MM.1S (cell line): ENCODE measurements around the gene ASTN1.

Experiments used
- DNase-seq: peaks from one replicate; pipeline ENCODE4 v3.0.0-alpha.2; 2015
- H2AFZ ChIP-seq: fragments of 300-600 bp; sonication (generic); 2 replicates; pipeline ENCODE4 v1.6.0; 2016; ENCODE audit warnings: antibody characterized with exemption, low read length
- H3F3A ChIP-seq: fragments of 300-600 bp; sonication (generic); 2 replicates; pipeline ENCODE4 v1.6.1; 2016; ENCODE audit warnings: mild to moderate bottlenecking, antibody characterized with exemption, low read length, moderate library complexity, mixed read lengths; ENCODE audit not compliant: insufficient read depth
- H3K27ac ChIP-seq: fragments of 300-600 bp; sonication (generic); 2 replicates; pipeline ENCODE4 v1.5.1; 2016; ENCODE audit warnings: mild to moderate bottlenecking, low read length
- H3K27me3 ChIP-seq: fragments of 300-600 bp; sonication (generic); replicated peaks from 2 replicates; pipeline ENCODE4 v1.6.0; 2016; ENCODE audit warnings: low read length; ENCODE audit not compliant: insufficient read depth
- H3K36me3 ChIP-seq: fragments of 300-600 bp; sonication (generic); replicated peaks from 2 replicates; pipeline ENCODE4 v1.6.1; 2016; ENCODE audit warnings: mild to moderate bottlenecking, low read length, mixed read lengths; ENCODE audit not compliant: insufficient read depth
- H3K4me1 ChIP-seq: fragments of 300-600 bp; sonication (generic); 2 replicates; pipeline ENCODE4 v1.6.1; 2016; ENCODE audit warnings: low read length, mixed read lengths
- H3K4me2 ChIP-seq: fragments of 300-600 bp; sonication (generic); 2 replicates; pipeline ENCODE4 v1.6.0; 2016; ENCODE audit warnings: low read depth, low read length
- H3K4me3 ChIP-seq: fragments of 300-600 bp; sonication (generic); 2 replicates; pipeline ENCODE4 v1.5.1; 2016; ENCODE audit warnings: low read length, mixed read lengths
- H3K79me2 ChIP-seq: fragments of 300-600 bp; sonication (generic); 2 replicates; pipeline ENCODE4 v1.6.1; 2016; ENCODE audit warnings: mixed run types, low read length, mixed read lengths
- H3K9ac ChIP-seq: fragments of 300-600 bp; sonication (generic); 2 replicates; pipeline ENCODE4 v1.6.1; 2016; ENCODE audit warnings: low read length, mixed read lengths
- H3K9me2 ChIP-seq: fragments of 300-600 bp; sonication (generic); replicated peaks from 2 replicates; pipeline ENCODE4 v1.6.1; 2016; ENCODE audit warnings: mild to moderate bottlenecking, low read length, mixed read lengths; ENCODE audit not compliant: insufficient read depth
- H3K9me3 ChIP-seq: fragments of 300-600 bp; sonication (generic); replicated peaks from 2 replicates; pipeline ENCODE4 v1.6.1; 2016; ENCODE audit warnings: mild to moderate bottlenecking, low read length, mixed read lengths; ENCODE audit not compliant: insufficient read depth
- H4K20me1 ChIP-seq: fragments of 300-600 bp; sonication (generic); 2 replicates; pipeline ENCODE4 v1.6.1; 2016; ENCODE audit warnings: mild to moderate bottlenecking, low read length, moderate library complexity, mixed read lengths; ENCODE audit not compliant: insufficient read depth
- EZH2 ChIP-seq: fragments of 300-600 bp; sonication (generic); optimal IDR thresholded peaks from 2 replicates; pipeline ENCODE3; 2017; ENCODE audit warnings: low read depth, mild to moderate bottlenecking, antibody characterized with exemption, low read length, mixed read lengths
- EZH2phosphoT487 ChIP-seq: fragments of 300-600 bp; sonication (generic); IDR thresholded peaks from 2 replicates; pipeline ENCODE4 v1.6.1; 2018; ENCODE audit warnings: antibody characterized with exemption, low read length
- TF ChIP-seq, protein P1 (sequence below): fragments of 300-600 bp; sonication (generic); IDR thresholded peaks from 2 replicates; pipeline ENCODE4 v1.5.1; 2016; ENCODE audit warnings: antibody characterized with exemption, low read length, mixed read lengths

ASTN1 gene

GRCh38 chr1:176950736-176951324, 213.7 kb downstream of the ASTN1 start:
- H4K20me1 ChIP-seq, result no peaks in the 10 kb centered on the region
- H3K27me3 ChIP-seq, result no peaks in the 10 kb centered on the region
- no peak overlapping the region for H2AFZ ChIP-seq
- H3K9me2 ChIP-seq, result no peaks in the 10 kb centered on the region
- H3F3A ChIP-seq, result 0 out of 2 replicates have a peak, but pooled peaks cover 3% of the 10 kb centered on the region
- H3K4me3 ChIP-seq, result peak overlapping the region; percentile 20
- H3K9ac ChIP-seq, result no peak overlapping the region
- TF ChIP-seq EZH2 (no peak), EZH2phosphoT487 (no peak)
- TF ChIP-seq, protein P1, sequence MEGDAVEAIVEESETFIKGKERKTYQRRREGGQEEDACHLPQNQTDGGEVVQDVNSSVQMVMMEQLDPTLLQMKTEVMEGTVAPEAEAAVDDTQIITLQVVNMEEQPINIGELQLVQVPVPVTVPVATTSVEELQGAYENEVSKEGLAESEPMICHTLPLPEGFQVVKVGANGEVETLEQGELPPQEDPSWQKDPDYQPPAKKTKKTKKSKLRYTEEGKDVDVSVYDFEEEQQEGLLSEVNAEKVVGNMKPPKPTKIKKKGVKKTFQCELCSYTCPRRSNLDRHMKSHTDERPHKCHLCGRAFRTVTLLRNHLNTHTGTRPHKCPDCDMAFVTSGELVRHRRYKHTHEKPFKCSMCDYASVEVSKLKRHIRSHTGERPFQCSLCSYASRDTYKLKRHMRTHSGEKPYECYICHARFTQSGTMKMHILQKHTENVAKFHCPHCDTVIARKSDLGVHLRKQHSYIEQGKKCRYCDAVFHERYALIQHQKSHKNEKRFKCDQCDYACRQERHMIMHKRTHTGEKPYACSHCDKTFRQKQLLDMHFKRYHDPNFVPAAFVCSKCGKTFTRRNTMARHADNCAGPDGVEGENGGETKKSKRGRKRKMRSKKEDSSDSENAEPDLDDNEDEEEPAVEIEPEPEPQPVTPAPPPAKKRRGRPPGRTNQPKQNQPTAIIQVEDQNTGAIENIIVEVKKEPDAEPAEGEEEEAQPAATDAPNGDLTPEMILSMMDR, result no peak
- no peaks in the 10 kb centered on the region for H3K9me3 ChIP-seq
- peak; percentile 86 for DNase-seq
- H3K27ac ChIP-seq, result peak overlapping the region; percentile 15; the same call in 1 of the 2 replicates
- H3K4me1 ChIP-seq, result peaks cover 18% of the 10 kb centered on the region
- H3K4me2 ChIP-seq, result peak overlapping the region; percentile 21; the same call in 1 of the 2 replicates
- no peaks in the 10 kb centered on the region for H3K36me3 ChIP-seq
- no peaks in the 10 kb centered on the region for H3K79me2 ChIP-seq

- Histone ChIP-seq H3F3A (0 out of 2 replicates have a peak, but pooled peaks cover 3% of the 10 kb centered on the region), H3K9me2 (no peaks in the 10 kb centered on the region), H4K20me1 (no peaks in the 10 kb centered on the region), H3K9me3 (no peaks in the 10 kb centered on the region), H3K36me3 (no peaks in the 10 kb centered on the region), H3K4me3 (no peak overlapping the region), H2AFZ (no peak overlapping the region), H3K9ac (no peak overlapping the region), H3K4me1 (peaks cover 24% of the 10 kb centered on the region), H3K4me2 (no peak overlapping the region), H3K27me3 (no peaks in the 10 kb centered on the region), H3K27ac (no peak overlapping the region), H3K79me2 (no peaks in the 10 kb centered on the region)
- no peak for TF ChIP-seq EZH2phosphoT487
- TF ChIP-seq, protein P1, result peak; percentile 65
- DNase-seq, result peak; percentile 21
Measured at GRCh38 chr1:176949033-176949662, 215.4 kb downstream of the ASTN1 start.

DNA sequence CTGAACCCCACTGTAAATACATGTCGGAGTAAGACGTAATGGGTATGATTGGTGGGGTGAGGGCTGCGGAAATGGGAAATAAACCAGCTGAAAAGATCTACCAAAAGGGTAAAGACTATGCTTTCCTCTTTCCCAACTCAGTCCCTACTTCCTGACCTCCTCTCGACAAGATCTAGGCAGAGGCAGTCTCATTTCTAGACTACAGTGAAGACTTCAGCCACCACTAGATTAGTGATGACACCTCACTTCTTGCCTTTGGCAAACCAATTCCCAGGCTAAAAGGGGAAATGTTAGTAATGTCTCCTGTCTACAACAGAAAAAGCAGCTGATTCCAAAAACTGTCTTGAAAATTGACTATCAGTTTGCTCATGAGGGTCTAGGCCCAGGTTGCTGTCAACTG, 219.9 kb downstream of the ASTN1 start:
- Histone ChIP-seq H3K36me3 (no peaks in the 10 kb centered on the region), H3K9ac (no peak overlapping the region), H3K79me2 (no peaks in the 10 kb centered on the region), H2AFZ (no peak overlapping the region), H3K4me3 (no peak overlapping the region), H3K27ac (no peak overlapping the region), H3K9me2 (no peaks in the 10 kb centered on the region), H3K4me1 (peaks cover 15% of the 10 kb centered on the region; the same call in 1 of the 2 replicates), H3F3A (peaks cover 4% of the 10 kb centered on the region), H4K20me1 (no peaks in the 10 kb centered on the region), H3K4me2 (no peak overlapping the region), H3K9me3 (no peaks in the 10 kb centered on the region), H3K27me3 (no peaks in the 10 kb centered on the region)
- TF ChIP-seq EZH2phosphoT487, result no peak
- TF ChIP-seq EZH2, result no peak
- TF ChIP-seq, protein P1, result no peak
- DNase-seq, result no peak
